Left renal cortex interstitium (tissue), 4 donors: Measurements from ENCODE around the gene SLC49A4. TPM values are rescaled to one million over a fixed set of nuclear protein-coding genes. Genes with fewer than 3 reads are reported as not detected.

Experiments used
- DNase-seq, 4 donors: peaks; one replicate each; pipeline ENCODE4 v3.0.0-alpha.2; 2013; ENCODE audit warnings: low read depth in 4 of 4, low spot score in 2 of 4, missing footprints in 1 of 4
- polyA plus RNA-seq, 4 donors: library from polyadenylated mRNA; unstranded; fragments of 120-200 nt; gene quantifications; one replicate each; pipeline ENCODE4 v1.2.1, GENCODE V29; 2013; ENCODE audit not compliant: insufficient read length in 4 of 4

The SLC49A4 gene
- polyA plus RNA-seq, 4 donors, result 13.9 to 14.9 (median 14.7) TPM

DNA sequence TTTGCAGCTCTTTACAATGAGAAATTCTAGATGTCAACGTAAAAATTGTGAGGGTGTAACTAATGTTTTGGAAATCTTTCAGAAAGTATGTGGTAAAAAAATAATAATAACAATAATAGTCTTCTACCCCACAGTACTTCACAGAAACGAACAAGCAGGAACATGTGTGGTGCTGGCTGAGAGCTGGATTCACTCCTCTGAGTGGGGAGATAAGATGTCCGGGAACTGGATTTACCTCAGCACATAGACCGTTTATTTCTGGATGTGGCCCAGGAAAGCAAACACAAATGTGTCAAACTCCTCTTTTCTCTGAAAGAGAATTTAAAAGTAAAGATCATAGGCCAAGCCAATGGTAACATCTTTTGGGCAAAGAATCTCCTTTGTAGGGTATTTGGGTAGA is 103.4 kb downstream of the SLC49A4 start:
- no peak for DNase-seq

GRCh38 chr3:122902326-122902725 is 107.5 kb downstream of the SLC49A4 start:
- DNase-seq, result no peak

DNA sequence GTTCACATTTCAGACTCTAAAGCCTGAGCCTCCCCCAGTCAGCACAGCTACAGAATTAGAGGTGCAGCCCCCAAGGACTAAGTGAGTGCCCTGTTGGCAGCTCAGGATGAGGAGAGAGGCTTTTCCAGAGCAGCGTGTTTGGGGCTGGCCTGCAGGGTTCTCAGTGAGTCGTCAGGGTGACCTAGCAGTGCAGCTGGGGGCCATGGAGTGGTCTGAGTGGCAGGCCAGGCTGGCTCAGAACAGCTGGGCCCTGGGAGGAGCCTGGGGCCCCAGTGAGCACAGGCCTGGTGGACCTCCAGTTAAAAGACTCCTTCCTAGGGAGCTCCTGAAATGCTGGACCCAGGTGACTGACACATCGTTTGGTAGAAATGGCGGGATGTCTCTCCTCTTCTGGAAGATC is 108.3 kb downstream of the SLC49A4 start:
- DNase-seq, result no peak

- no peak for DNase-seq
Measured at GRCh38 chr3:122907471-122907870, 112.6 kb downstream of the SLC49A4 start.

DNA sequence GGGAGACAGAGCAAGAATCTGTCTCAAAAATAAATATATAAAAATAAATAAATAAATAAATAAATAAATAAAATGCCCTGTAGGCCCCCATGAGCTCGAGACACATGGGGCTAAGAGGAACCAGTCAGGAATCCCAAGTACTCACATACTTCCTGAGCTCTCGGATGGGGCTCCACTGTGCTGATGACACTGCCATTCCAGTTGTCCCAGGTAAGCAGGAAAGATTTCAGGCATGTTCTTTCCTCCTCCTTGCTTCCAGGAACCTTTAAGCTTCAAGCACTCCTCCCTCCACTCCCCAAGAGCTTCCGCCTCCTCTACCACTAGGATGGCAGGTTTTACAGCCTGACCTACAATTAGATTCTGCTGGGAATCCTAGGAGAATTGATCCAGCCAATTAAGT is 113.4 kb downstream of the SLC49A4 start:
- no peak for DNase-seq

DNA sequence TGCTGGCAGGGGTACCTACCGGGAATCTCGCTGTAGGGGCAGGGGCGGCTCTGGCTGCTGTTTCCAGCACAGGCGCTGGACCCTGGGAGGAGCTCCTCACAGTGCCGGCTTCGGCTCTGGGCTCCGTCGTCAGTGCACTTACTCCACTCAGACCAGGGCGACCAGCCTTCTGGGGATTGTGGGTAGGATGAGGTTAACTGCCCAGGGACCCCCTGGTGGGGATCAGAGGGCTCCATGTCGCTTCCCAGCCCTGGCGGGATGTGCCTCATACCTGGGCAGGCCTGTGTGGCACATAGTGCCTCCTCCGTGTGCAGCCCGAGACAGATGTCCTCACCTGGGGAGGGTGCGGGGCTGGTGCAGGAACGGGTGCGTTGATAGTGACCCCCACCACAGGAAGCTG is 117.0 kb downstream of the SLC49A4 start:
- DNase-seq, result no peak

- no peak for DNase-seq
Measured at GRCh38 chr3:122912772-122913538, 118.1 kb downstream of the SLC49A4 start.

DNA sequence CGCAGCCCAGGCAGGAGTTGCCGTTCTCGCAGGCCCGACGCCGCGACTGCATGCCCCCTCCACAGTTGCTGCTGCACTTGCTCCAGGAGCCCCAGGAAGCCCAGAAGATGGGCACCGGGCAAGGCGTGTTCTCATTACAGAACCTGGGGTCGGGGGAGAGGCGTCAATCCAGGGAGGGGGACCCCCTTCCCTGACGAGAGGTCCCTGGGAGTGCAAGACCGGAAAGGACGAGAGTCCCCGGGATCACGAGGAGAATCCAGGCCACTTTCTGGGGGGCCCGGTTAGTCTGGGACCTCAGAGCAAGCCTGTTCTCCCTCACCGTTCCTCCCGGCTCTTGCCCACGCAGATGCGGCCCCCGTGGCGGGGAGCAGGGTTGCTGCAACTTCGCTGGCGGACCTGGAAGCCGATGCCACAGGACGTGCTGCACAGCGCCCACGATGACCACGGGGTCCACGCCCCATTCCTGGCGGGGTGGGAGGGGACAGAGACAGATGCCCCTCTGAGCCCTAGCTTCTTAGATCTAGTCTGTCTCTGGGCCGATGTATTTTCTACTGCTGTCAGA is 118.8 kb downstream of the SLC49A4 start:
- DNase-seq, result no peak

DNA sequence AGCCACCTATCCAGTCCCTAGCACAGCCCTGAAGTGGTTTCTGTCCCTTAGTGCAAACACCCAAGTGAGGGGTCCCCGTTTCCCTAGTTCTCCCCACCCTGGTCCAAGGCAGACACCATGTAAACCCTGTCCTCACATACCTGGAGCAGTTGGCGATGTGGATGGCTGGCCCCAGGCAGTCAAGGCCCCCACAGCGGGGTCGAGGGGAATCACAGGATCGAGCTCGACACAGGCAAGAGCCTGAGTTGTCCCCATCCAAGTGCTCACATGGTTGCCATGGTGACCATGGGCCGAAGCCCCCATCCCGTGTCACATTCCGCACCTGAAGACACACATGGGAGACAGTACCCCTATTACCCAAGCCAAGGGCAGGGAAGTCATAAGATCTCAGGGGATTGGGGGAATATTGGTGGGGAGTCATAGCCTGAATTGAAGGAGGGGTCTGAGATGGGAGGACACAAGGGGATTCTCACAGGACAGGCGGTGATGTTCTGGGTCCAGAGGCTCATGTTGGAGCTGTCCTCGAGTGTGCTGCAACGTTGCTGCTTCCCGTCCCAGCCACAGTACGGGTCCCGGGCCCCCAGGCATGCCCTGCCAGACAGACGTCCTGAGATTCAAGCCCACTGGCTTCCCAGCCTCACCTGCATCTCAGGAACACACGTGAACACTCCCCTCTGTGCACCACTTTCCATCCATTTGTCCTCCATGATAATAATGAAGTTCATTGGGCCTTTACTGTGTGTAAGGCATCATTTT is 120.6 kb downstream of the SLC49A4 start:
- no peak for DNase-seq

GRCh38 chr3:122916084-122916483 is 121.2 kb downstream of the SLC49A4 start:
- no peak for DNase-seq

GRCh38 chr3:122916580-122916979 is 121.7 kb downstream of the SLC49A4 start:
- DNase-seq, result no peak

DNA sequence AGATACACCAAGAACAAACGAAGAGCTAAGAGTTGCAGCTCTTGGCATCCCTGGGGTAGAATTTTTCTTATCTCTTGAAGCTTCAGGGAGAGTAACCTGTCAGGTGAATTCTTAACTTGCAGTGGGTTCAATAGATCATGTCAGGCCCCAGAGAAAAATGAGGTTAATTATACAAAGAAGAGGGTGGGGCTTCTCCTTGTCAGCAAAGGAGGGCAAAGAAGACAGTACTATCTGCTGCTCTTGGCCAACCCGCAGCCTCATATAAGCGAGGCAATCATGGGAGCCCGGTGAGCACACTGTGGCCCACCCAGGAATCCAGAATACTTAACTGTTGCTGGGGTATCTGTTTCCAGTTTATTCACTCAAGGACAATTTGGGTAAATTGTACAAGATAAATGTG is 122.5 kb downstream of the SLC49A4 start:
- DNase-seq, result no peak

DNA sequence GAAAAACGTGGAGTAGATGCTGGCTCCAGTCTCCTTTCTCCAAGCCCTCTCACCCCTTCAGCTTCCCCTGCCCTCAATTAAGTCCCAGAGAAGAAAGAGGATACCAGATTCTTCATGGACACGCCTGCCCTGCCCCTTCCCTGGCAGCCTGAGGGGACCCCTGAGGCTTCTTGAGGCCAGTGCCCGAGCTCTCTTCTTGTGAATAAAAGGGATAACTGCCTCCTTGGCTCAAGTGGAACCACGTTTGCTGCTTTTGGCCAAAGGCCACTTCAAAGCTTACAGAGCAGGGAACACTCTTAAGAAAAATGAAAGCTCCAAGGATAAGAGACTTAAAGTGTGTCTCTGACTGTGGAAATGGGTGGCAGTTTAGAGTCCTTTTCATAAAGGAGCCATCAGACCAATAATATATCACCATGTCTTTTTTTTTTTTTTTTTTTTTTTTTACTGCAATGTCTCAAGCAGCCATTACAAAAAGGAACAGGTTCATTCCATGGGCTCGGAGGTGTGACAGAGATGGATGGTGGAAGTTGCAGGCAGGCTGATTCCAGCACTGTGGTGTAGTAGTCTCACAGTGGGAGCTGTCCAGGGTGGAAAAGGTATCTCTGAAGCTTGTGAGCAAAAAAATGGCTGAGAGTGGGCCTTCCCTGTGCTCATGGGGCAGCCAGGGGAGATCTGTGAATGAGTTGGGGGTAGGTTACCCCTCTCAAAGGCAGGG is 123.9 kb downstream of the SLC49A4 start:
- no peak for DNase-seq

- DNase-seq, result no peak
Measured at GRCh38 chr3:122919291-122919610, 124.4 kb downstream of the SLC49A4 start.

- DNase-seq, result no peak
Measured at GRCh38 chr3:122920986-122921385, 126.1 kb downstream of the SLC49A4 start.

DNA sequence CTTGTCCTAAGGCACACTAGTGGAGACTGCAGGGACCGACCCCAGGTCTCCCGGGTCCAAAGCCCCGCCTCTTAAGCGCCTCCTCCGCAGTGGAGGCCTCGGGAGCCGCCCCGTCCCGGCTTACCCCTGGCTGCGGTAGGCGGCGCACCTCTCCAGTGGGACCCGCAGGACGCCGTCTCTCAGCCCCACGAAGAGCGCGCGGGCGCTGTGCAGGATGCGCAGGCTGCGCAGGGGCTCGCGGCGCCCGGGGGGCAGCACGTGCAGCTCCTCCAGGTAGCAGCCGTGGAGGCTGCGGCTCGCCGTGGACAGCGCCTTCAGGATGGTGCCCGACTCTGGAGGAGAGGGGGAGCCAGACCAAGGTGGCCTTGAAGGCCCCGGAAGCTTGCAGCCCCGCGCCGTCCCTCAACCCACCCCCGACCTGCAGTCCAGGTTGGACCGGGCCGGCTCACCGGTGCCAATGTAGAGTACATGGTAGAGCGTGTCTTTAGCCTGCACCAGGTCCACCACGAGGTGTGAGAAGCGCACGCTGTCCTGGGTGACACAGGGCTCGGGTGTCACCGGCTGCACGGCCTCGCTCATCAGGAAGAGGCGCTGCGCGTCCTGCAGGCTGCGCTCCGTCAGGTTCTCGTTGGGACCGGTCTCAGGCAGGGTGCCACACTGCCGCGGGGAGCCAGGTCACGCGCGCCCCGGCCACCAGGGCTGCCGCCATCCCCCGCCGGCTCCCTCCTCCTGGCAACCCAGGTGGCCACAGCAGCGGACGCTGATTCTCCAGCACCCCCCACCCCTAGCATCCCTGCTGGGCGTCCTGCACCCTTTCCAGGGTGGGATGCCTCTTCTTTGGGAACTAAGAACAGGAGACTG is 127.2 kb downstream of the SLC49A4 start:
- no peak for DNase-seq

DNA sequence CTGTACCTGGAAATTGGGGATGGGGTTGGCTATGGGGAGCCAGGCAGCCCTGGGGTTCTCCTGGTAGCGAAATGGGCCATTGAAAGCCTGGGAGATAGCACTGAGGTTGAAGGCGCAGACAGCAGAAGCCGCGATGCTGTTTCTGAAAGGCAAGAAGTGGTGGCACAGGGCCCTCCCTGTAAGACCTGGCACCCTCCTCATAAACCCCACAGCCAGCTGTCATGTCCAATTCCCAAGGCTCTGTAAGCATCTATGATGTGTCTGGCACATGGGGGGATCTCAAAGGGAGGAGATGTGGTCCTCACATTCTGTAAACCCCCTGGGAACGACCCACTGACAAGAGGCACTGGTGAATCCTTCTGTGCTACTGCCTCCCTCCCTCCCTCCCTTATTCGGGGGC is 128.7 kb downstream of the SLC49A4 start:
- no peak for DNase-seq

DNA sequence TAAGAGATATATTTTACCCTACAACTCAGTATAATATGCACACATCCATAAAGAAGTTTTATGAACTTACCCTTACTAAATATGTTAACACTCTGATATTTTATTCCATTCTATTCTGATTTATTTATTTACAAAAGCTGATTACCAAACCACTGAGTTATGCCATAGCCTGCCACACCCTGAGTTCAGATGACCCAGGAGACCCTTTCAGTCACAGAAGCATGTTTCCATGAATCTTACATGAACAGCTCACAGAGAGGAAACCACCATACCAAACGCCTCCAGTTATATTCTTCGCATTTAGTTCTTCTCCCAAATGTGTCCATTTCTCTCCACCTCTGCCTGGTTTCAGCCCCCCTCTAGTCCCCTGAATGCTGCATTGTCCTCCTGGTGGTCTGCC is 129.2 kb downstream of the SLC49A4 start:
- no peak for DNase-seq

- no peak for DNase-seq
Measured at GRCh38 chr3:122925756-122926155, 130.9 kb downstream of the SLC49A4 start.

DNA sequence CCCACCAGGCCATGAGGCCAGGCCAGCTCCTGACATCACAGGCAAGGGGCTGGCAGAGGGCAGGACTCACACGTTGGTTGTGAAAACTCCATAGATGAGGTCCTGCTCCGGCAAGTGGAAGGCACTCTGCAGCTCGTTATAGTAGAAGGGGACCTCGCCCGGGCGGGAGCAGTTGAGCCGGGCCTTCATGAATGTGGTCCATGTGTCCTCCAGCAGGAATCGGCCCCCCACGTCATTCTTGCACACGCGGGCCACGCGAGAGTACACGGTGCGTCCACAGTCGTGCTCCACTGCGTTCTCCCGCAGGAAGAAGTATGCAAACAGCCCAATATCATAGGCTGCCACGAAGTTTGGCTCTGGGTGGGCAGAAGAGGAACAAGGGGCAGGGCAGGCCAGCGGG is 131.5 kb downstream of the SLC49A4 start:
- no peak for DNase-seq
